Hematopoietic multipotent progenitor cell treated with erythropoietin and hydrocortisone succinate and interleukin-3 and kit ligand, for 4 days (in vitro differentiated cells): ENCODE results near the gene NOC2L.
"Not testable (repeated sequence)": the region's sequence is repeated elsewhere in the genome, so short reads cannot be mapped to it uniquely, and the experiment has no call there.

ENCODE experiments used
- DNase-seq: peaks from one replicate; pipeline ENCODE4 v3.0.0-alpha.2; 2015

Gene NOC2L

DNA sequence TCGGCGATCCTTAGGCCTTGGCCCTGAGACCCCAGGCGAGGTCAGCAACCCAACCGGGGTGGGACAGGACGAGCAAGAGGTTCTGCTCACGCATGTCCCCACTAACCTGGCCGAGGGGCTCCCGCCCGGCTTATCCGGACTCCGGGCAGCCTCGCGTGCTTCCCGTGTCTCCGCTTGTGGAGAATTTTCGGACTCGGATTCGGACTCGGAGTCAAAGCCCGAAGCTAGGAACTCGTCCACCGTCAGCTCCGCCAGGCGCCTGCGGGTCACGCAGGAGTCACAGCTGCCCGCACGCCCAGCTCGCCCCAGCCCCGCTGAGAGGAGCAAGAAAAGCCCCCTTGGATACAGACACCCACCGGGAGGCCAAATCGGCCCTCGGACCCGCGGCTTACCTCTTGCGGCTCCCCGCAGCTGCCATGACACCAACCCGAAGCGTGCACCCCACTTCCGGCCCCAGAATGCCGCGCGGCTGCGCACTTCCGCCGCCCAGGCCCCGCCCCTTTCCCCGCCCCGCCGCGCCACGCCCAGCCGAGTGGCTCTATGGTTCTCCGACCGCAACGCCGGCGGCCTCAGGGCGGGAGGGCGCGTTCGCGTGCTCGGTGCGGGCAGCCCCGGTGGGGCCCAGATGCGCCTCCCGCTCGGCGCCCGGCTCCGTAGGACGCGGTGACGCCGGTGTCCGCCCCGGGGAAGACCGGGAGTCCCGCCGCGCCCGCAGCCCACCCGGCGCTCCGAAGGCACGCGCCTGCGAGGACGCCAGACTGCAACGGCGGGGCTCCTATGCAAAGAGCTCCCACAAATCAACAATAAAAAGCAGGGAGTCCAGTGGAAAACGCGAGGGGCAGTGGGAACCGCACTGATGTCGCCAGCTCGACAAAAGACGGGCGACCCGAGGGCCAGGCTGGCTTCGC lies at the start of gene NOC2L:
Gene NOC2L (minus strand): TSS at position 434 of the 908 bp plus-strand sequence. CDS start 16 bp downstream, at position 418.
- DNase-seq: peak; percentile 95

DNA sequence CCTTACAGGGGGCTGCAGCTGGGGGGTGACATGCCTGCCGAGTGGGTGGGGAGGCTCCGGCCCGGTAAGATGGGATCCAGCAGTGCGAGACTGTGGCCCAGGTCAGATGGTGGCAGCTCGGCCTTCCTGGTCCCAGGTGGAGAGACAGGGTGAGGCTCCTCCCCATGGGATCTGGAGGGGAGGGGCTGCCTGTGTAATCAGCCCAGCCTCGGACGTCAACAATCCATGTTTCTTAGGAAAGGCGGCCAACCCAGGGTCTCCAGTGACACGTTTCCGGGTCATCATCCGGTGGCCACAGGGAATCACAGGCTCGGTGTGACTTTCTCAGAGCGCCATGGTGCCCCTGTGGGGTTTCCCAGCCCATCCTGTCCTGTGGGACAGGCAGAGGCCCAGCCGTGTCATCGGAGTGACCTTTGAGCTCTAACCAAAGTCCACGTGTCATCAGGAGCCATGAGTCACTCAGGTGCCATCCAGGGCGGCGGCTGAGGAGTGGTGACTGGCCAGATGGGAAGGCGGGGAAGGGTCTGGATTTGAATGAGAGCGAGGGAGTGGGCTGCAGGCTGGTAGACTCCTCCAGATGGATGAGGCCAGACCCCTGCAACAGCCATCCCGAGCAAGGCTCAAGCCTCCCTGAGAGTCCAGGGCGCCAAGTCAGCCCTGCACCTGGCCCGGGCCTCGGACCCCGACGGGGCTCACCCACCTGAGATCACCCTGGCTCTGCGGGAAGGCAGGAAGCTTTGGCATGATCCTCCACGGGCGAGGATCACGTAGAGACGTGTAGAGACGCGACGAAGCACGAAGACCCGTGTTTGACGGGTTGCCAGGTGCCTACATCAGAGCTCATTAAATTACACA lies 47.5 kb upstream of the NOC2L start:
- no peak for DNase-seq

DNA sequence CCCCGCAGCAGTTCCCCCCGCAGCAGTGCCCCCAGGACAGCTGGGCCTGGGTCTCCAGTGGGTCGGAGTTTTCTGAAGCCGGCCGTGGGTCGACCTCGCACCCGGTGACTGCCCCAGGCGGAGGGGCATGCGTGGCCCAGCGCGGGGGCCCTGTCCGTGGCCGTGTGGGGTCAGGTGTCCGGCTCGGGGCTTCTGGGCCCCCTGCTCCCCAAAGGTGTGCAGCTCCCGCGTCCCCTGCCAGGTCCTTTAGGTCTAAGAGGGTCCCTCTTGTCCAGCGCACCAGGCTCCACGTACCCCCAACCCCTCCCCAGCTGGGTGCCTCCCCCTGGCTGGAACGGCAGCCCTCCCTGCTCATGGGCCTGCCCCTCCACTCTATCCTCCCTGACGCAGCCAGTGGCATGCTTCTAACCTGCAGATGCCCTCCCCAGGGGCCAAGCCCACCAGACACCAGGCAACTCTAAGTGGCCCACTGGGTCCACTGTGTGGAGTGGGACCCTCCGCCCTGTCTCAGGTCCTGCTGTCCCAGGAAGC lies 46.8 kb upstream of the NOC2L start:
- DNase-seq: no peak

DNA sequence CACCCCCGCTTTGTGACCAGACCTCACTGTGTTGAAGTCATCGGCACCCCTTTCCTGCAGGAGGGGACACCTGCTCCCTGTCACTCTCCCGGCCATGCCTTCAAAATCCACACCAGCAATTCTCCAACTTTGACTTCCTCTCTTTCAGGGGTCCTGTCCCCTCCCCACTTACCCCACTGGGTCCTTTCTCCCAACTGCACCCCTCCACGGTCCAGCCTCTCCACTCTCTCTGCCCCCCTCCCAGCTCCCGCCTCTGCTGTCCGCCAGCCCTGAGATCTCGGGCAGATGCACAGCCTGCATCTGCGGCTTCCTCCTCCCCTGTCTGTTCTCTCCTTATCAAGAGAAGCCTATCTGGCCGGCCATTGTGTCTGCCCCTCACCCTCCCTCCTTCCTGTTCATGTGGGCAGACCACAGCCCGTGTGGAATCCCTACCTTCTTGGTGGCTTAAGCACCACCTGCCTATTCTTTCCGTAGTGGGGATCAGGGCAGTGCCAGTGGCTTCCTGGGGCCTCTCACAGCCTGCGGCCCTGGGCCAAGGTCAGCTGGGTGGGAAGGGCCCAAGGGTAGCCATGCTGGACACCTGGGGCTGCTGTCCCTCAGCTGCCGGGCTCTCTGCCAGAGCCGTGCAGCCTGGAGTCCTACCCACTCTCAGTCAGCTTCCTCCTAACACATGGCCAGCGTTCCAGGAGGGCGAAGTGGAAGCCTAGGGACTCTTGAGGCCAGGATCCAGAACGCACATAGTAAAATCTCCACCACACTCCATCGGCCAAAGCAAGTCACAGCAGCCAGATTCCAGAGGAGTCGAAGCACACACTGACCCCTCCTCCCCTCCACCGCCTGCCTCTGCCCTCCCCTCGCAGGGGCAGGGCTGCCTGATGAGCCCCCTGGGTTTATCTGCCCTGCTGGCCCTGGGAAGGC lies 46.0 kb upstream of the NOC2L start:
- peak; percentile 88 for DNase-seq

DNA sequence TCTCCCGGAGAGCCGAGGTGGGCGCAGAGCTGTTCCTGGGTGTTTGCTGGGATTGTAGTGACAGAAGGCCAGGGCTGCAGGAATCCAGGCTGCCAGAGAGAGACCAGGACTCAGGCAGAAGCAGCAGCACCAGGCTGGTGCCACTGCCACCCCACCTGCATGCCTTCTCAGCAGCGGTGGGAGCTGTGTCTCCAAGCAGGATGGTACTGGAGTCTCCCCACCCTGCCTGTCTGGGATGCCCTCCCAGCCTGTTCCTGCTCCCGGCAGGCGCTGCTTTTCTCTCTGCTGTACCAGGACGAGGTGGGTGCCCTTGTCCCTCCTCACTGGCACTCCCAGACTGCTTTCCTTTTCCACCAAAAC lies 45.3 kb upstream of the NOC2L start:
- DNase-seq: no peak

DNA sequence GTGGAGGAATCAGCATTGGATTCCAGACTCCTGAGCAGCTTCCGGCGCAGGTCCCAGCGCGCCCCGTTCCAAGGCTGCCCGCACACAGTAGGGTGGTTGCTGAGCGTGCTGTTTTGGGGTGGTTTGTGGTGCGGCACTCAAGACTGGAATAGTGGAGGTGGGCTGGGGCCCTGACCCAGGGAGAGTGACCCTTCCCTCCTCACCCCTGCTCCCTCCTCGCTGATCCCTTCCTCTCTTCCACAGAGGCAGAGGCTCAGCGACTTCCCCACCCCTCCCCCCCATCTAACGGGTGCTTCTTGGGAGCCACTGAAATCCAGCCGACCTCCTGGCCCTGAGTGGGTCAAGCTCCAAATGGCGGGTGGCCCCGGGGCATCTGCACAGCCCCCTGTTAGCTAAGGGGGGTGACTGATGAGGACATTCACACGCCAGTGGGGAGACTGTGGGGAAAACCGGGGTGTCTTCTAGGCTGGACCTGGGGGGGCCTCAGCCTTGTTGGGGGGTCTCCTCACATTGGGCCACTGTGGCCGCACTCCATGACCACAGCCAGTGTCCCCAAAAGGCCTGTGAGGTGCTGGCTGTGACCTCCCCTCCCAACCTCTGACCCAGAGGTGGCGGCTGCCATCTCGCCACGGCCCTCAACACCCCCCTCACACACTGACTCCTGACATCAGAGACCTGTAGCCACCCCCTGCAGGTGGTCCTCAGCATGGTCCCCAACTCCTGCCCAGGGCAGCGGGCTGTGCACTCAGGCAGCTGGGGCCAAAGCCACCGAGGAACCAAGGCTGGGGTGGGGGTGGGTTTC lies 44.8 kb upstream of the NOC2L start:
- no peak for DNase-seq

DNA sequence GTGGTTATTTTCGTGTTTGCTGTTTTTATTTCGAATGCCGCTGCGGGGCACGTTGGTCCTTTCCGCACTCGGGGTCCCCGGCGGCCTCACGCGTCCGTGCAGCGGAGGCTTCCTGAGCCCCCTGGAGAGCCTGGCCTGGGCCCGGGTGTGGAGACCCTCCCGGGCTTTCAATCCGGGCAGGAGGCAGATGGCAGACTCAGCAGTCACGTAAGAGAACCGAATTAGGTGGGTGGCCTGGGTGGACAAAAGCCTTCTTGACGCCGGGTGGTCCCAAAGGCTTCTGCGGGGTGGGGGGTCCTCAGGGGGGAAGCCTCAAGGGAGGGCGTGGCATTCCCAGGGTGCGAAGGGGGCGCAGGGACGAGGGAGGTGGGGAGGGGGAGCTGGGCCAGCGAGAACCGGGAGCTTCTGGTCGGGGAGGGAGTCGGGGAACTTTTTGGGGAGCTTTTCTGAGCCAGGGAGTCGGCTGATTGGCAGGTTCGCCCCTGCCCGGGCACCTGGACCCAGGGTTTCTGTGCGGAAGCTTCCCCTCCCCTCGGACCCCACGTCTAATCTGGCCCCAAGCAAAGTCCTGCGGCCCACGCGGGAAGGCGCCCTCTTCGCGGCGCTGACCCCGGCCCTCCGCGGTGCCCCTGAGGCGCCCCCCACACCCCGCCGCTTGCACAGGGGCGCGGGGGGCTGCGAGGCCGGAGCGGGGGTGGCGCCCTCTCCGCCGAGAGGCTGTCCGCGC lies 42.2 kb upstream of the NOC2L start:
- DNase-seq: no peak

DNA sequence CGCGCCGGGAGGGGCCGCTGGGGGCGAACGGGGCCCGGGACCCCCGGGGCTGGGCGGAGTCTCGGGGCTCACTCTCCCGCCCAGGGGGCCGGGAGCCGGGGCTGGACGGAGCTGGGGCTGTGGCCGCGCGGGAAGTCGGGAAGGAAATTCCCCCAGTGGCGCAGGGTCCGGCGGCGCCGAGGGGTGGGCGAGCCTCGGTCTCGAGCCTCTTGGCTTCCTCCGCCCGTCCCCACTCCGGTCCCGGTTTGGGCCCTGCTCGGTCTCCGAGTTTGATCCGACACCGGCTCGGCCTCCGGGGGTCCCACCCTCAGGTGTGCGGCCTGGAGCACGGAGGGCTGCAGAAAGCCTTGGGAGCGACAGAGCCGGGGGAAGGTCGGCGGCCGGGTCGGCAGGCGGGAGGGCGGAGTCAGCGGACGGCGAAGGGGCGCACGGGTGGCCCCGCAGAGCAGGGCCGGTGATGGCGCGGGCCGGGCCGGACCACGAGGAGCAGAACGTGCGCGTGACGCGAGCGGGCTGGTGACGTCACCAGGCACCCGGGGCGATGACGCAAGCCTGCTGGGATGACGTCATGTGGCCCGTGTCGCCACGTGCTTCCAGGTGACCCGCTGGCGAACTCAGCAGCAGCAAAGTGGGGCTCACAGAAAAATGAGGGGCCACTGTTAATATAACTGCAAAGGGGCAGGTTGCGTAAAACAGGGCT lies 41.5 kb upstream of the NOC2L start:
- peak; percentile 46 for DNase-seq

DNA sequence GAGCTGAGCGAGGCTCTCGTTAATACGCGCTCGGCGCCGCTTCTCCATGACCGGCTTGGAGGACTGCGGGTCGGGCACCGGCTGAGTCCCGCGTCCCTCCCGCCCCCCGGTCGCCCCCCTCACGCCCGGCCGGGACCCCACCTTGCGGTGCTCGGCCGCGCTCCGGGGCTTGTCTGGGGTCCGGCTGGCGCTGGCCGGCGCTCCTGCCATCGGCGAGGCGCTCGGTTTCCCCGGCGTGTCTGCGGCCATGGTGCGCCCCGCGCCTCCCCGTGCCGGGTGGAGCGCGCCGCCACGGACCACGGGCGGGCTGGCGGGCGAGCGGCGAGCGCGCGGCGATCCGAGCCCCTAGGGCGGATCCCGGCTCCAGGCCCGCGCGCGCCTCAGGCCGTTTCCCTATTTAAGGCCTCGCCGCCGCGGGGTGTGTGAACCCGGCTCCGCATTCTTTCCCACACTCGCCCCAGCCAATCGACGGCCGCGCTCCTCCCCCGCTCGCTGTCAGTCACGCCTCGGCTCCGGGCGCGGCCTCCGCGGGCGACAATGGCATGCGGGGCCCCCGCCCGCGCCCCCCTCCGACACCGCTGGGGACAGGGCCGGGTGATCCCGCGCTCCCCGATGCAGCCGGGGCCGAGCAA lies 40.8 kb upstream of the NOC2L start, which contains the start of gene HES4:
Gene HES4 (minus strand): TSS at position 373 of the 632 bp plus-strand sequence. CDS start 124 bp downstream, at position 249.
- DNase-seq: peak; percentile 81

DNA sequence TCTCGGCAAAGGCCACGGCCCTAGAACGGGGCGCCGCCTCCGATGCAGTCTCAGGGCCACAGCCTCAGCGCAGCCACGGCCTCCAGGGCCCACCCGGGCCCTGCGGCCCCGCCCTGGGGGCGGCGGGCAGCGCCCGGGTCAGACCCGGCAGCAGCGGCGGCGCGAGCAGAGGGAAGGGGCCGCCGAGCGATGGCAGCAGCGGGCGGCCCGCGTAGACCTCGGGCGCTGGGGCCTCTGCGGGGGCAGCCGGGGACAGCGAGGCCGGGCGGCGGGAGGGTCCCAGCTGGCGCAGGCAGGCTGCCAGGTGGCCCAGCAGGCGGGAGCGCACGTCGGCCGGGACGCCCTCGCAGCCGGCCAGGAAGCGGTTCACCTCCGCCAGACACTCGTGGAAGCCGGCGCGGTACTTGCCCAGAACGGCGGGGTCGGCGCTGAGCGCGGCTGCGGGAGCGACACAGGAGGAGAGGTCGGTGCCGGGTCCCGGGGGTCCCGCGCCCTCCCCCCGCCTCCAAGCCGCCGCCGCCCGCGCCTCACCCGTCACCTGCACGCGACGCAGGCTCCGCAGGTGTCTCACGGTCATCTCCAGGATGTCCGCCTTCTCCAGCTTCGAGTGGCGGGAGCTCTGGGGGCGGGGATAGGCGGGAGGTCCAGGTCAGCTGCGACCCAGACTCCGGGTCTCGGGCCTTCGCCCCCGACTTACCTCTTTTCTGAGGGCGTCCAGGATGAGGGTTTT lies 40.1 kb upstream of the NOC2L start:
- peak; percentile 41 for DNase-seq

DNA sequence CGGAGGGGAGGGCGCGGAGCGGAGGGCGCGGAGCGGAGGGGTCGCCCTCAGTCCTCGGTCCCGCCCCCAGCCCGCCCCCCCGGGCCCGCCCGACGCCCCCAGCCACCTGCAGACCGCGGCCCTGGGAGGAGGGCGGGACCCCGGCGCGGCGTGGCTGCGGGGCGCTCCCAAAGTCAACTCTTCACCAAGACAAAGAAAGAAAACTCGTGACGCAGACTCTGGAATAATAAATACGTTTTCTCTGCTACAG lies 39.6 kb upstream of the NOC2L start:
- no peak for DNase-seq

DNA sequence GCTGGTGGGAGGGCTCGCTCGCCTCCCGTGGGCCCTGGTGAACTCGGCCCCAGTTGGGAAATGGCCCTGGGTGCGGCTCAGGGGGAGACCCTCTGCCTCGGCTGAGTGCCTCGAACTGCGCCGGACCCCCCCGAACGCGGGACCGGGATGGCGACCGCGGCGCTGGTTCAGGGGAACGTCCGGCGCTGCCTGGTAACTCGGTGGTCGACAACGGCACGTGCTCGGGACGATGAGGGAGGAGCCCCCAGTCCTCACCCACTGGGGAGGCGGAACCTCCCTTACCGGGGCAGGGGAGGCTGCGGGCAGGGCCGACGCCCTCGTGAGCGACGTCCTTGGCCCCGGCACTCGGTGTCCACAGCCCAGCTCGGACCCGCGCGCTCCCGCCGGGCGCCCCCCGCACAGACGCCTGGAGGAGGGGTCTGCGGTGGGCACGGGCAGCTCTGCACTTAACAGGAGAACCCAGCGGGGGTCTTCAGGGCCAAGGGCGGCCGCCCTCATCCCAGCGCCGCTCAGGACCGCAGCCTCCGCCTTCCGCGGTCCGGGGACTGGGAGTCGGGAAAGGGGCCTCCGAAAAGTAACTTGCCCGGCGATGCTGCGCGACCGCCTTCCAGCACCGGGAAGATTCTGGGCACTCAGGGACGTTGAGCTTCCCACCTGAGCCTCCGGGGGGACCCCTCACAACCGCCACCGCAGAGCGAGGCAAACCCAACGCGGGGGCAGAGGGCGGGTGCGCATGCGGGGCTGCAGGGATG lies 39.1 kb upstream of the NOC2L start:
- DNase-seq: no peak

DNA sequence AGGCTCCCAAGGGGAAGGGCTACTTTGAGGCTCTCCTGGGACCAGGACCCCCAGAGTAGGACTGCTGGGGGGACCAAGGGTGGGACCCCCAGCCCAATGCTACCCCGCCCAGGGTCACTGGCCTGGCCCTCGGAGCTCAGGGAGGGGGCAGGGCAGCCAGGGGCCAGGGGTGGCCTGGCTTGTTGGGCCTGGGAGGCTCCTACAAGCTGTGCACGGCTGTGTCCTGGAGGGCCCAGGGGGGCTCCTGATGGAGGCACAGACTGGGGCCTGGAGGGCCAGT lies 38.6 kb upstream of the NOC2L start:
- no peak for DNase-seq

DNA sequence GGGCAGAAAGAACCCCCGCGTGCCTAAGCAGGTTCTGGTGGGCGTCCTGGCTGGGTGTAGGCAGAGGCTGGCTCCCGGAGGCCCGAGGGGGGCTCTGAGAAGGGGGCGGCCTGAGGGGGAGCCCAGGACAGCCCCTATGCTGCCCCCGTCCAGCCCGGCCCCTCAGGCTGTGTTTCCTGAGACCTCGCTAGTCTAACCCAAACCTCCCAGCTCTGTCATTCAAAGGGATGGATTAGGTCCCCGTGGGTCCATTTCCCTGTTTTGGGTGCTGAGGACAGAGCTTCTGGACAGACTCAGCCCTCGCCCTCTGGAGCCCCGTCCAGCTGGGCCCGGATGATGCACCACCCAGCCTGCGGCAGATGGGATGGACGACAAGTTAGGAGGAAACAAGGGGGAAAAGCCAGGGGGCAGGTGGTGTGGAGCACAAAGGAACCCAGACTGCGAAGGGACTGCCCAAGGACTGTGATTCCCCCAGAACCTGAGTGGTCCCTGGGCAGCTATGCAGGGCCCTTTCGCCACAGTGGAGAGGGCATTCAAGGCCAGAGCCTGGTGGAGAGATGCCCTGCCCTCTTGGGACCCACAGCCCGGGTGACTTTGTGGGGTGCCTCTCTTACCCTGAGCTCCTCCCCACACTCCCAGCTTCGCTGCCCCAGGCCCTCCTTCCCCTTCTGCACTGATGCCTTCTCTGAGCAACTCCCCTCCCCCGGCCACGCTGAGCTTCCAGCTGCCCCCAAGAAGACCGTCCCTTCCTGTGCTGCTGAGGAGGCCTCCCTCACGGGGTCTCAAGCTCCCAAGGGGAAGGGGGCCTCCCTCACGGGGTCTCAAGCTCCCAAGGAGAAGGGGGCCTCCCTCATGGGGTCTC lies 38.0 kb upstream of the NOC2L start:
- DNase-seq: no peak

DNA sequence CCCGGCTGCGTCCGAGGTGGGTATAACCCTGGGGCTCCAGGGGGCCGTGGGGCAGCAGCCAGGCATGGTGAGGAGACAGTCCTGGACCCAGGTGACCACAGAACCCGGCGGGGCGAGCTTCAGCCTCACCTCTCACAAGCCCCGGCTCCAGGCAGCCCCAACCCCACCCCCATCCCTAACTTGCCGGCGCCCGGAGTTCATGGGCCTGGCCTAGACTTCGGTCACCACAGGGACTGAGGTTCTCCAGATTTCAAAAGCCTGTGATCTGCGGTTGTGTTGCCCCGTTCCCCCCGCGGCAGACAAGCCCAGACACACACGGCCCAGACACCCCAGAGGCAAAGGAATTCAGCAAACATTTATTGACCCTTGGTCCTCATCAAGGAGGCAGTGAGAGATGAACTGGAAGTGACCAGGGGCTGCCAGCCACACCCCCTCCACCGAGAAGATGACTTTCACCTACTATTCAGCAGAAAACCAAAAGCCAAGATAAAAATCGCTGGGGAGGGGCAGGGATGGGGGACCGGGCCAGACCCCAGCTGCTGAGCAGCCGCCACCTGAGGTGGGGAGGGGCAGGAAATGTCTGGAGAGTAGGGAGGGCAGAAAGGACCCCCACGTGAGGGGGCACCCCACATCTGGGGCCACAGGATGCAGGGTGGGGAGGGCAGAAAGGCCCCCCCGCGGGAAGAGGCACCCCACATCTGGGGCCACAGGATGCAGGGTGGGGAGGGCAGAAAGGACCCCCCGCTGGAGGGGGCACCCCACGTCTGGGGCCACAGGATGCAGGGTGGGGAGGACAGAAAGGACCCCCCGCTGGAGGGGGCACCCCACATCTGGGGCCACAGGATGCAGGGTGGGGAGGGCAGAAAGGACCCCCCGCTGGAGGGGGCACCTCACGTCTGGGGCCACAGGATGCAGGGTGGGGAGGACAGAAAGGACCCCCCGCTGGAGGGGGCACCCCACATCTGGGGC lies 36.9 kb upstream of the NOC2L start:
- DNase-seq: no peak

DNA sequence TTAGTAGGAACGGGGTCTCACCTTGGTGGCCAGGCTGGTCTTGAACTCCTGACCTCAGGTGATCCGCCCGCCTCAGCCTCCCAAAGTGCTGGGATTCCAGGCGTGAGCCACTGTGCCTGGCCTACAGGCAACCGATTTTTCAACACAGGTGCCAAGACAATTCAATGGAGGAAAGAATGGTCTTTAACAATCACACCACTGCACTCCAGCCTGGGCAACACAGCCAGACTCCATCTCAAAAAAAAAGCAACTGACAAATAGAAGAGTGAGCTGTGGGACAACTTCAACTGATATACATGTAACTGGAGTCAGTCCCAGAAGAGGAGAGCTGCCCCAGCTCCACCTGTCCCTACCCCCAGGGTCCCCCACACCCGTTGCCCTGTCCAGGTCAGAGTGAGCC lies 35.5 kb upstream of the NOC2L start:
- DNase-seq: not testable (repeated sequence)
